Loucy (cell line): ENCODE measurements around the gene IARS2.

Experiments used
- EZH2phosphoT487 ChIP-seq: fragments of 200-600 bp; IDR thresholded peaks from 2 replicates; pipeline ENCODE4 v1.6.1; 2018; ENCODE audit warnings: antibody characterized with exemption, mild to moderate bottlenecking, moderate library complexity, borderline replicate concordance
- TF ChIP-seq, protein P1 (sequence below): fragments of 200-600 bp; sonication (generic); conservative IDR thresholded peaks from 2 replicates; pipeline ENCODE4 v1.5.1; 2014; ENCODE audit warnings: mild to moderate bottlenecking, antibody characterized with exemption, low read length

DNA sequence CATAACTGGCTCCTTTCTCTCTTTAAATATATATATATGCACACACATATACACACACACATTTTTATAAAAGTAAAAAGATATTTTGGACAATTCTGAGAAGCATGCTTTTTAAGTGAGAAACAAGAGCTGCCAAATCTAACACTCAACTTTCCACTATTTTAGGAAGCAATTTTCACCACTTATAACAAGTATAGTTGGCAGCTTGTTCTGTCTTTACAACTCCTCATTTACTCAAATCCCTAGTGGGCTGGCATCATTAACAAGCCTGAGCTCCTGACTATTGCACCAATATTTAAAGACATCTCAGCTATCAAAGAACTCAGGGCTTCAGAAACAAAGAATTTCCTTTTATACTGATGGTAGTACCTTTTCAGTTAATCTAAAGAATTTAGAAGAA lies 101.8 kb downstream of the IARS2 start:
- TF ChIP-seq, protein P1, sequence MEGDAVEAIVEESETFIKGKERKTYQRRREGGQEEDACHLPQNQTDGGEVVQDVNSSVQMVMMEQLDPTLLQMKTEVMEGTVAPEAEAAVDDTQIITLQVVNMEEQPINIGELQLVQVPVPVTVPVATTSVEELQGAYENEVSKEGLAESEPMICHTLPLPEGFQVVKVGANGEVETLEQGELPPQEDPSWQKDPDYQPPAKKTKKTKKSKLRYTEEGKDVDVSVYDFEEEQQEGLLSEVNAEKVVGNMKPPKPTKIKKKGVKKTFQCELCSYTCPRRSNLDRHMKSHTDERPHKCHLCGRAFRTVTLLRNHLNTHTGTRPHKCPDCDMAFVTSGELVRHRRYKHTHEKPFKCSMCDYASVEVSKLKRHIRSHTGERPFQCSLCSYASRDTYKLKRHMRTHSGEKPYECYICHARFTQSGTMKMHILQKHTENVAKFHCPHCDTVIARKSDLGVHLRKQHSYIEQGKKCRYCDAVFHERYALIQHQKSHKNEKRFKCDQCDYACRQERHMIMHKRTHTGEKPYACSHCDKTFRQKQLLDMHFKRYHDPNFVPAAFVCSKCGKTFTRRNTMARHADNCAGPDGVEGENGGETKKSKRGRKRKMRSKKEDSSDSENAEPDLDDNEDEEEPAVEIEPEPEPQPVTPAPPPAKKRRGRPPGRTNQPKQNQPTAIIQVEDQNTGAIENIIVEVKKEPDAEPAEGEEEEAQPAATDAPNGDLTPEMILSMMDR = no peak
- no peak for TF ChIP-seq EZH2phosphoT487
